A673 (cell line): ENCODE measurements around the gene SETD3.

Source experiments
- EZH2 ChIP-seq: fragments of 200-600 bp; sonication (generic); IDR thresholded peaks from 2 replicates; pipeline ENCODE4 v1.6.1; 2017; ENCODE audit warnings: borderline replicate concordance, low read depth, mild to moderate bottlenecking, mixed read lengths, antibody characterized with exemption, low read length; ENCODE audit not compliant: poor library complexity, severe bottlenecking
- TF ChIP-seq, protein P1 (sequence below): fragments of 300-800, 200-600 bp; sonication (generic); conservative IDR thresholded peaks from 2 replicates; pipeline ENCODE4 v1.5.1; 2017; ENCODE audit warnings: low read depth, mild to moderate bottlenecking, antibody characterized with exemption, low read length, moderate library complexity, mixed read lengths

DNA sequence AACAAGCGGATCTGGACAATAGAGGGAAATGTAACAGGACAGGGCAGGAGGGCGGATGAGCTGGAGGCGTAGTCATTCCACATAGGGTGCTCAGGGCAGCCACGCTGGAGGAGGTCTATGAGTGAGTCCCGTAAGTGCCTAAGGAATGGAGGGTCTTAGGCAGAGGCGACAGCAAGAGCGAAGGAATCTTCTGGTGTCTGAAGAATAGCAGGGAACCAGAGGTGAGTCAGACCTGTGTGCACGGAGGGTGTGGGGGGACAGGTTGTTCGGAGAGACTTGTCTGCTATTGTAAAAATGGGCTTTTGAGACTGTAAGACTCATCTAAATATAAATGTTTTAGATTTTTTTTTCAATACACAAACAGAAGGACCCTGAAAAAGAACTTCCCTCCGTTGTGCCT, 70.6 kb downstream of the SETD3 start:
- TF ChIP-seq EZH2: no peak
- TF ChIP-seq, protein P1, sequence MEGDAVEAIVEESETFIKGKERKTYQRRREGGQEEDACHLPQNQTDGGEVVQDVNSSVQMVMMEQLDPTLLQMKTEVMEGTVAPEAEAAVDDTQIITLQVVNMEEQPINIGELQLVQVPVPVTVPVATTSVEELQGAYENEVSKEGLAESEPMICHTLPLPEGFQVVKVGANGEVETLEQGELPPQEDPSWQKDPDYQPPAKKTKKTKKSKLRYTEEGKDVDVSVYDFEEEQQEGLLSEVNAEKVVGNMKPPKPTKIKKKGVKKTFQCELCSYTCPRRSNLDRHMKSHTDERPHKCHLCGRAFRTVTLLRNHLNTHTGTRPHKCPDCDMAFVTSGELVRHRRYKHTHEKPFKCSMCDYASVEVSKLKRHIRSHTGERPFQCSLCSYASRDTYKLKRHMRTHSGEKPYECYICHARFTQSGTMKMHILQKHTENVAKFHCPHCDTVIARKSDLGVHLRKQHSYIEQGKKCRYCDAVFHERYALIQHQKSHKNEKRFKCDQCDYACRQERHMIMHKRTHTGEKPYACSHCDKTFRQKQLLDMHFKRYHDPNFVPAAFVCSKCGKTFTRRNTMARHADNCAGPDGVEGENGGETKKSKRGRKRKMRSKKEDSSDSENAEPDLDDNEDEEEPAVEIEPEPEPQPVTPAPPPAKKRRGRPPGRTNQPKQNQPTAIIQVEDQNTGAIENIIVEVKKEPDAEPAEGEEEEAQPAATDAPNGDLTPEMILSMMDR: no peak
